Stomach (tissue), 9 donors: ENCODE data around the gene STXBP5. TPM values are rescaled to one million over a fixed set of nuclear protein-coding genes. Genes with fewer than 3 reads are reported as not detected.

Source experiments
- DNase-seq, 2 donors: peaks; one replicate each; pipeline versions ENCODE4 v3.0.0 to v3.0.0-alpha.2; 2013 to 2019
- H3K27ac ChIP-seq, 5 donors: fragments of 200-600 bp in 4 of 5; sonication (generic) in 4 of 5; one replicate each; pipeline ENCODE4 v1.5.1; 2013 to 2019; ENCODE audit warnings: mild to moderate bottlenecking in 1 of 5, moderate library complexity in 1 of 5
- H3K27me3 ChIP-seq, 3 donors: fragments of 200-600 bp; sonication (generic); one replicate each; pipeline ENCODE4 v1.5.1; 2017 to 2019; ENCODE audit warnings: mixed run types in 1 of 3
- H3K36me3 ChIP-seq, 4 donors: fragments of 200-600 bp; sonication (generic); 1 replicate in 3 of 4; 2 replicates in 1 of 4; pipeline ENCODE4 v1.5.1; 2016 to 2019
- H3K4me1 ChIP-seq, 4 donors: fragments of 200-600 bp; sonication (generic); one replicate each; pipeline ENCODE4 v1.5.1; 2016 to 2019
- H3K4me3 ChIP-seq, 4 donors: fragments of 200-600 bp; sonication (generic) in 3 of 4; one replicate each; pipeline ENCODE4 v1.5.1; 2016 to 2019; ENCODE audit warnings: mild to moderate bottlenecking in 1 of 4
- H3K9me3 ChIP-seq, 4 donors: fragments of 200-600 bp; sonication (generic); one replicate each; pipeline ENCODE4 v1.5.1; 2016 to 2019
- EP300 ChIP-seq: sonication (generic); formaldehyde crosslinking; IDR thresholded peaks from one replicate; pipeline ENCODE4 v1.6.1; 2017; ENCODE audit warnings: antibody characterized with exemption
- POLR2A ChIP-seq, 4 donors: fragments of 450-650 bp; IDR thresholded peaks; one replicate each; pipeline ENCODE4 v1.6.1; 2016; ENCODE audit warnings: antibody characterized with exemption in 4 of 4, control low read depth in 2 of 4, mild to moderate bottlenecking in 1 of 4, moderate library complexity in 1 of 4
- POLR2AphosphoS5 ChIP-seq, 3 donors: sonication (generic); formaldehyde crosslinking; IDR thresholded peaks; one replicate each; pipeline ENCODE4 v1.6.1; 2016; ENCODE audit warnings: antibody characterized with exemption in 3 of 3
- WGBS, 5 donors: extraction: QIAGEN DNeasy Blood & Tissue Kit in 3 of 5; methylation state at CpG; one replicate each; pipeline versions ENCODE4 v1.1.5 to v1.1.7; 2013 to 2018; 5-methylcytosine and 5-hydroxymethylcytosine counted together
- intact Hi-C: fragments of 100-400 bp; cut with DNase I; formaldehyde crosslinking; loops from one replicate; pipeline ENCODE4 v1.15.1; 2023; ENCODE audit warnings: low total_unique reads
- polyA plus RNA-seq, 3 donors: library from polyadenylated mRNA; stranded (reverse); fragments of 200-250 nt; gene quantifications; one replicate each; pipeline ENCODE4 v1.2.3, GENCODE V29; 2013
- total RNA-seq, 5 donors: library from RNA; depleted of rRNA; stranded (reverse); fragments of >200 nt; gene quantifications; one replicate each; pipeline versions ENCODE4 v1.1.0 to v1.2.3, GENCODE V29; 2014 to 2016
- TF ChIP-seq, protein P1 (sequence below), 7 experiments: fragments of 450-650 bp in 4 of 7; fragments of 200-600 bp in 3 of 7; sonication (generic) in 3 of 7; IDR thresholded peaks; one replicate each; pipeline ENCODE4 v1.5.1; 2016 to 2019; ENCODE audit warnings: antibody characterized with exemption in 7 of 7, control low read depth in 2 of 7, mild to moderate bottlenecking in 1 of 7
- donor health status: healthy with polysubstance abuse.
- donor health status: Bipolar disorder and iron deficiency.
- donor health status: healthy.

Gene STXBP5
- total and polyA plus RNA-seq, 8 donors = 5.9 to 56.2 (median 15.8) TPM

DNA sequence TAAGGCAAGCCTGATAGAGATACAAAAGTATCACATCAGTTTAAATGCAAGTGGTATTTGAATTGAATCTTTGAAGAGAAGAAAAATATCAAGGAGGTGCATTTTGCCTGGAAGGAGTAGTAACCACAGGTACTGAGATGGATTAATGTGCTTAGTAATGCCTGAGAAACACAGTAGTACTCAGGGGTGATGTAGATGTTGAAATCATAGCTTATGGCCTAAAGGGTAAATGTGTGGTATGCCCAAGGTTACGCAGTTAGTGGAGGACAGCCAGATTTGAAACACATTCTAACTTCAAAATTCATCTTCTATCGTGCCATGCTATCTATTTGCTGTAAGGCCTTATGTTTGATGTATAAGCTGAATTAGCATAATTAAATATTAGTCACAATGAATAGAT is 55.9 kb downstream of the STXBP5 start:
- Histone ChIP-seq H3K36me3 (no peaks in the 10 kb centered on the region), H3K4me1 (peaks cover 0 to 10% (median 0%) of the 10 kb centered on the region in 4 donors), H3K4me3 (no peak overlapping the region), H3K27ac (no peak overlapping the region), H3K9me3 (no peaks in the 10 kb centered on the region), H3K27me3 (no peaks in the 10 kb centered on the region)
- no peak for DNase-seq
- WGBS, 5 donors = 70 to 82% (median 75%) methylated on average over 2 of the region's 2 CpGs
- intact Hi-C loops = no loop called here
- TF ChIP-seq POLR2AphosphoS5 (IDR thresholded peaks at IDR 0.05) (no peak), POLR2A (IDR thresholded peaks at IDR 0.05) (no peak), EP300 (no peak)
- TF ChIP-seq, protein P1, sequence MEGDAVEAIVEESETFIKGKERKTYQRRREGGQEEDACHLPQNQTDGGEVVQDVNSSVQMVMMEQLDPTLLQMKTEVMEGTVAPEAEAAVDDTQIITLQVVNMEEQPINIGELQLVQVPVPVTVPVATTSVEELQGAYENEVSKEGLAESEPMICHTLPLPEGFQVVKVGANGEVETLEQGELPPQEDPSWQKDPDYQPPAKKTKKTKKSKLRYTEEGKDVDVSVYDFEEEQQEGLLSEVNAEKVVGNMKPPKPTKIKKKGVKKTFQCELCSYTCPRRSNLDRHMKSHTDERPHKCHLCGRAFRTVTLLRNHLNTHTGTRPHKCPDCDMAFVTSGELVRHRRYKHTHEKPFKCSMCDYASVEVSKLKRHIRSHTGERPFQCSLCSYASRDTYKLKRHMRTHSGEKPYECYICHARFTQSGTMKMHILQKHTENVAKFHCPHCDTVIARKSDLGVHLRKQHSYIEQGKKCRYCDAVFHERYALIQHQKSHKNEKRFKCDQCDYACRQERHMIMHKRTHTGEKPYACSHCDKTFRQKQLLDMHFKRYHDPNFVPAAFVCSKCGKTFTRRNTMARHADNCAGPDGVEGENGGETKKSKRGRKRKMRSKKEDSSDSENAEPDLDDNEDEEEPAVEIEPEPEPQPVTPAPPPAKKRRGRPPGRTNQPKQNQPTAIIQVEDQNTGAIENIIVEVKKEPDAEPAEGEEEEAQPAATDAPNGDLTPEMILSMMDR (IDR thresholded peaks at IDR 0.05) = no peak

- Histone ChIP-seq H3K4me1 (peaks cover 0 to 10% (median 0%) of the 10 kb centered on the region in 4 donors), H3K9me3 (no peaks in the 10 kb centered on the region), H3K27ac (no peak overlapping the region), H3K27me3 (no peaks in the 10 kb centered on the region), H3K36me3 (peaks cover 4 to 28% (median 20%) of the 10 kb centered on the region in 4 donors), H3K4me3 (no peak overlapping the region)
- peak in 1 of 2 donors; percentile 9 for DNase-seq
- 8 to 33% (median 15%) methylated on average over 1 of the region's 1 CpG for WGBS, 5 donors
- intact Hi-C loops = no loop called here
- TF ChIP-seq POLR2AphosphoS5 (IDR thresholded peaks at IDR 0.05) (no peak), EP300 (no peak), POLR2A (IDR thresholded peaks at IDR 0.05) (no peak)
- TF ChIP-seq, protein P1 (IDR thresholded peaks at IDR 0.05) = no peak
These were observed 58.7 kb downstream of the STXBP5 start for GRCh38 chr6:147262946-147263345.

GRCh38 chr6:147266821-147267220 is 62.6 kb downstream of the STXBP5 start:
- DNase-seq = no peak
- intact Hi-C loops = no loop called here
- WGBS, 5 donors = 84 to 99% (median 94%) methylated on average over 3 of the region's 3 CpGs

GRCh38 chr6:147267658-147268057 is 63.4 kb downstream of the STXBP5 start:
- H3K27me3 ChIP-seq = no peaks in the 10 kb centered on the region
- peaks cover 0 to under 1% (median 0%) of the 10 kb centered on the region in 4 donors for H3K4me1 ChIP-seq
- DNase-seq = no peak
- TF ChIP-seq, protein P1 (IDR thresholded peaks at IDR 0.05) = no peak
- TF ChIP-seq POLR2A (IDR thresholded peaks at IDR 0.05) (no peak), EP300 (no peak), POLR2AphosphoS5 (IDR thresholded peaks at IDR 0.05) (no peak)
- no peaks in the 10 kb centered on the region for H3K9me3 ChIP-seq
- H3K4me3 ChIP-seq = no peak overlapping the region
- no peak overlapping the region for H3K27ac ChIP-seq
- peaks cover 4 to 48% (median 40%) of the 10 kb centered on the region in 4 donors for H3K36me3 ChIP-seq
- intact Hi-C loops = no loop called here
- 96 to 100% (median 97%) methylated on average over 2 of the region's 2 CpGs for WGBS, 5 donors

More at GRCh38 chr6:147266821-147267220, 62.6 kb downstream of the STXBP5 start:
- Histone ChIP-seq H3K27ac (no peak overlapping the region), H3K27me3 (no peaks in the 10 kb centered on the region), H3K36me3 (peaks cover 4 to 48% (median 40%) of the 10 kb centered on the region in 4 donors), H3K4me3 (no peak overlapping the region), H3K4me1 (peaks cover 0 to 9% (median 0%) of the 10 kb centered on the region in 4 donors), H3K9me3 (no peaks in the 10 kb centered on the region)
- TF ChIP-seq POLR2AphosphoS5 (IDR thresholded peaks at IDR 0.05) (no peak), EP300 (no peak), POLR2A (IDR thresholded peaks at IDR 0.05) (no peak)
- TF ChIP-seq, protein P1 (IDR thresholded peaks at IDR 0.05) = no peak
